K562 (cell line): ENCODE measurements around the gene C19orf12. TPM values are rescaled to one million over a fixed set of nuclear protein-coding genes. Genes with fewer than 3 reads are reported as not detected.

Experiments
- ATAC-seq: fragments of 200-7000 bp; cut with Tn5 transposase; 3 replicates; pipeline ENCODE4 v1.9.1; 2020; ENCODE audit warnings: moderate library complexity
- BruUV-seq: library from RNA; stranded (reverse); fragments of 400-500 nt; replicated peaks from 2 replicates; lab custom pipeline; 2021; lab: Mats Ljungman, UMichigan
- CTCF ChIA-PET: fragments of 300-600 bp; formaldehyde crosslinking; extraction: SDS; loops from one replicate; lab custom pipeline; 2021; ENCODE audit warnings: low intra/inter-chr PET ratio; lab: Yijun Ruan, JAX
- POLR2A ChIA-PET: fragments of 300-600, 350-650 bp; sonication (Branson Sonifier 250); formaldehyde crosslinking; extraction: SDS; loops from one replicate; lab custom pipeline; 2021; ENCODE audit warnings: antibody characterized with exemption, inconsistent platforms; lab: Yijun Ruan, JAX
- DNase-seq, 4 experiments: peaks; one replicate each; pipeline versions ENCODE4 v3.0.0 to v3.0.0-alpha.2; 2011 to 2018; ENCODE audit warnings: low spot score in 3 of 4, mixed read lengths in 3 of 4; ENCODE audit errors: extremely low read depth in 1 of 4
- FAIRE-seq: peaks from 2 replicates; lab custom pipeline; 2011; peaks lifted over from hg19 to GRCh38; lab: Jason Lieb, UNC
- H2AFZ ChIP-seq: 2 replicates; pipeline ENCODE4 v1.6.0; 2011; ENCODE audit warnings: low read depth, low read length, control low read depth, inconsistent platforms
- H3K27ac ChIP-seq: fragments of 200-600 bp; 3 replicates; pipeline ENCODE4 v1.8.0; 2011; ENCODE audit warnings: low read depth, mild to moderate bottlenecking, control low read depth, inconsistent platforms, low read length, moderate library complexity, mixed read lengths; ENCODE audit errors: extremely low read depth
- H3K27me3 ChIP-seq, 2 experiments: fragments of 300-600 bp in 1 of 2; 2 replicates in 1 of 2; 3 replicates in 1 of 2; pipeline versions ENCODE4 v1.6.0 to v1.8.0; 2011; ENCODE audit warnings: inconsistent platforms in 2 of 2, low read length in 2 of 2, mild to moderate bottlenecking in 1 of 2, mixed read lengths in 1 of 2, moderate library complexity in 1 of 2; ENCODE audit not compliant: control insufficient read depth in 2 of 2, insufficient read depth in 2 of 2
- H3K36me3 ChIP-seq: fragments of 300-600 bp; 3 replicates; pipeline ENCODE4 v1.8.0; 2011; ENCODE audit warnings: mild to moderate bottlenecking, low read length, inconsistent platforms; ENCODE audit not compliant: control insufficient read depth, insufficient read depth
- H3K4me1 ChIP-seq, 2 experiments: fragments of 200-600 bp in 1 of 2; replicated peaks in 1 of 2; 2 replicates in 1 of 2; 3 replicates in 1 of 2; pipeline versions ENCODE4 v1.5.1 to v1.8.0; 2011; ENCODE audit warnings: inconsistent platforms in 2 of 2, low read length in 2 of 2, mild to moderate bottlenecking in 1 of 2, mixed read lengths in 1 of 2, moderate library complexity in 1 of 2; ENCODE audit not compliant: control insufficient read depth in 2 of 2, insufficient read depth in 2 of 2
- H3K4me2 ChIP-seq: 2 replicates; pipeline ENCODE4 v1.6.1; 2011; ENCODE audit warnings: low read length, control low read depth, inconsistent platforms, mixed read lengths; ENCODE audit not compliant: insufficient read depth
- H3K4me3 ChIP-seq: fragments of 200-600 bp; sonication (generic), shearing (Covaris generic); 2 replicates; pipeline ENCODE4 v1.5.1; 2016; ENCODE audit warnings: control low read depth, inconsistent platforms
- H3K79me2 ChIP-seq: fragments of 200-600 bp; 3 replicates; pipeline ENCODE4 v1.8.0; 2011; ENCODE audit warnings: low read length, inconsistent platforms; ENCODE audit not compliant: control insufficient read depth, insufficient read depth
- H3K9ac ChIP-seq, 2 experiments: 2 replicates each; pipeline versions ENCODE4 v1.6.0 to v1.6.1; 2011; ENCODE audit warnings: low read depth in 2 of 2, low read length in 2 of 2, control low read depth in 1 of 2, inconsistent platforms in 1 of 2, mild to moderate bottlenecking in 1 of 2, mixed read lengths in 1 of 2; ENCODE audit not compliant: insufficient read depth in 1 of 2
- H3K9me1 ChIP-seq: one replicate; pipeline ENCODE4 v1.6.0; 2011; ENCODE audit warnings: inconsistent platforms, mild to moderate bottlenecking, low read length, moderate library complexity; ENCODE audit not compliant: control insufficient read depth, insufficient read depth
- H3K9me3 ChIP-seq: replicated peaks from 2 replicates; pipeline ENCODE4 v1.5.1; 2011; ENCODE audit warnings: low read depth, low read length, inconsistent platforms; ENCODE audit not compliant: control insufficient read depth, insufficient read depth
- H4K20me1 ChIP-seq: replicated peaks from 2 replicates; pipeline ENCODE4 v1.6.1; 2011; ENCODE audit warnings: low read length, inconsistent platforms, mixed read lengths; ENCODE audit not compliant: control insufficient read depth, insufficient read depth
- BMI1 ChIP-seq: fragments of 150-350 bp; IDR thresholded peaks from 2 replicates; pipeline ENCODE4 v1.6.1; 2014; ENCODE audit warnings: low read length
- DDX20 ChIP-seq: fragments of 450-650 bp; IDR thresholded peaks from 2 replicates; pipeline ENCODE4 v1.6.1; 2016; ENCODE audit warnings: missing genetic modification characterization, low read depth, mild to moderate bottlenecking, missing compliant biosample characterization, moderate library complexity
- EZH2 ChIP-seq: IDR thresholded peaks from 2 replicates; pipeline ENCODE4 v1.6.1; 2012; ENCODE audit warnings: low read depth, mild to moderate bottlenecking, inconsistent platforms, low read length, borderline replicate concordance
- IRF9 ChIP-seq: fragments of 450-650 bp; IDR thresholded peaks from 2 replicates; pipeline ENCODE4 v1.6.1; 2016; ENCODE audit warnings: missing biosample characterization, missing genetic modification characterization
- KLF6 ChIP-seq: fragments of 250-450 bp; sonication (Bioruptor Pico); IDR thresholded peaks from 2 replicates; pipeline ENCODE4 v1.4.0; 2020; ENCODE audit warnings: mild to moderate bottlenecking, moderate library complexity, borderline replicate concordance
- NBN ChIP-seq: fragments of 450-650 bp; IDR thresholded peaks from 2 replicates; pipeline ENCODE4 v1.6.1; 2016; ENCODE audit warnings: low read depth, mild to moderate bottlenecking
- NR4A1 ChIP-seq, 2 experiments: fragments of 250-450 bp in 1 of 2; fragments of 450-650 bp in 1 of 2; sonication (Bioruptor Pico) in 1 of 2; IDR thresholded peaks; 2 replicates each; pipeline versions ENCODE4 v1.4.0 to v1.6.1; 2016 to 2020; ENCODE audit warnings: mild to moderate bottlenecking in 2 of 2, missing compliant biosample characterization in 1 of 2, missing genetic modification characterization in 1 of 2, moderate library complexity in 1 of 2
- RNF219 ChIP-seq: fragments of 250-450 bp; sonication (Bioruptor Pico); IDR thresholded peaks from 2 replicates; pipeline ENCODE4 v1.5.0; 2022; ENCODE audit warnings: mild to moderate bottlenecking
- ZNF23 ChIP-seq: fragments of 250-450 bp; sonication (Bioruptor Pico); IDR thresholded peaks from 2 replicates; pipeline ENCODE4 v1.4.0; 2020; ENCODE audit warnings: mild to moderate bottlenecking
- ZNF324 ChIP-seq: fragments of 250-450 bp; sonication (Bioruptor Pico); IDR thresholded peaks from 2 replicates; pipeline ENCODE4 v1.4.0; 2020; ENCODE audit warnings: mild to moderate bottlenecking
- ZNF695 ChIP-seq: fragments of 450-650 bp; formaldehyde crosslinking; IDR thresholded peaks from 2 replicates; pipeline ENCODE4 v1.4.0; 2020; ENCODE audit warnings: mild to moderate bottlenecking, moderate library complexity
- WGBS: fragments of 100-300 bp; shearing (Covaris generic); methylation state at CpG from one replicate; pipeline ENCODE4 v1.1.6; 2016; ENCODE audit warnings: low coverage, mixed read lengths; ENCODE audit not compliant: insufficient coverage; ENCODE audit errors: missing lambda C conversion rate; 5-methylcytosine and 5-hydroxymethylcytosine counted together
- in situ Hi-C: fragments of 300-500 bp; cut with MboI; formaldehyde crosslinking; loops from 4 replicates; pipeline ENCODE4 v1.15.0; 2018; ENCODE audit warnings: inconsistent platforms, mixed read lengths
- intact Hi-C: fragments of 100-400 bp; cut with micrococcal nuclease; formaldehyde crosslinking; loops from 2 replicates; pipeline ENCODE4 v1.14.2; 2022
- polyA plus RNA-seq, 8 experiments: library from polyadenylated mRNA; depleted of rRNA in 4 of 8; stranded (reverse) in 5 of 8; unstranded in 3 of 8; fragments of >200 nt; fragmentation: Nextera tagmentation in 2 of 8; fragmentation: Illumina TruSeq in 1 of 8; extraction: Ambion mirVana in 2 of 8; extraction: Trizol in 1 of 8; gene quantifications; 2 replicates each; pipeline versions ENCODE4 v1.2.1 to v1.2.3, GENCODE V29; 2011 to 2014; ENCODE audit warnings: inconsistent platforms in 1 of 8, missing spikeins in 1 of 8
- total RNA-seq, 7 experiments: library from RNA; depleted of rRNA in 6 of 7; stranded (reverse); fragments of >200 nt in 6 of 7; fragmentation: Illumina TruSeq in 2 of 7; extraction: Trizol in 2 of 7; gene quantifications; 2 replicates each; pipeline versions ENCODE4 v1.2.1 to v1.2.3, GENCODE V29; 2011 to 2021; ENCODE audit warnings: low replicate concordance in 1 of 7

C19orf12 gene
- total and polyA plus RNA-seq, 9 of the 15 experiments (the other 6 are each of a cell fraction or from before 2014, with no cell fraction given), result 1.9 to 14.5 (median 10.2) TPM

GRCh38 chr19:29675650-29676186 is 39.3 kb downstream of the C19orf12 start:
- no peak for FAIRE-seq
- TF ChIP-seq NR4A1 (CRISPR knock-in tag; IDR thresholded peaks at IDR 0.05) (no peak), NR4A1 (tag; IDR thresholded peaks at IDR 0.05) (no peak), NBN (no peak), ZNF23 (no peak), EZH2 (no peak), BMI1 (no peak), ZNF324 (no peak), ZNF695 (CRISPR knock-in tag) (no peak), IRF9 (tag) (no peak), RNF219 (CRISPR knock-in tag) (no peak), KLF6 (CRISPR knock-in tag) (no peak), DDX20 (no peak)
- Histone ChIP-seq H3K79me2 (peaks cover 26% of the 10 kb centered on the region), H3K9ac (peak overlapping the region in 1 of 2 experiments; percentile 78; a peak in 2 of 4 replicates), H3K27ac (no peak overlapping the region), H3K27me3 (no peaks in the 10 kb centered on the region), H3K36me3 (peaks cover 43% of the 10 kb centered on the region; the same call in 2 of the 3 replicates), H3K4me1 (peaks cover 16 to 49% of the 10 kb centered on the region in 2 experiments; a peak in 4 of 5 replicates), H3K9me1 (no peaks in the 10 kb centered on the region), H3K4me3 (no peak overlapping the region), H2AFZ (no peak overlapping the region), H4K20me1 (0 out of 2 replicates have a peak, but pooled peaks cover 4% of the 10 kb centered on the region), H3K4me2 (no peak overlapping the region), H3K9me3 (no peaks in the 10 kb centered on the region)
- ChIA-PET POLR2A (no interaction called here), CTCF (no interaction called here)
- WGBS, result 76% methylated on average over 13 of the region's 13 CpGs
- no peak for ATAC-seq
- BruUV-seq, result no TSS peak
- no peak for DNase-seq
- intact Hi-C loops, result no loop called here
- in situ Hi-C loops, result no loop called here
